ENCODE data around the gene GTPBP8.

Gene GTPBP8

DNA sequence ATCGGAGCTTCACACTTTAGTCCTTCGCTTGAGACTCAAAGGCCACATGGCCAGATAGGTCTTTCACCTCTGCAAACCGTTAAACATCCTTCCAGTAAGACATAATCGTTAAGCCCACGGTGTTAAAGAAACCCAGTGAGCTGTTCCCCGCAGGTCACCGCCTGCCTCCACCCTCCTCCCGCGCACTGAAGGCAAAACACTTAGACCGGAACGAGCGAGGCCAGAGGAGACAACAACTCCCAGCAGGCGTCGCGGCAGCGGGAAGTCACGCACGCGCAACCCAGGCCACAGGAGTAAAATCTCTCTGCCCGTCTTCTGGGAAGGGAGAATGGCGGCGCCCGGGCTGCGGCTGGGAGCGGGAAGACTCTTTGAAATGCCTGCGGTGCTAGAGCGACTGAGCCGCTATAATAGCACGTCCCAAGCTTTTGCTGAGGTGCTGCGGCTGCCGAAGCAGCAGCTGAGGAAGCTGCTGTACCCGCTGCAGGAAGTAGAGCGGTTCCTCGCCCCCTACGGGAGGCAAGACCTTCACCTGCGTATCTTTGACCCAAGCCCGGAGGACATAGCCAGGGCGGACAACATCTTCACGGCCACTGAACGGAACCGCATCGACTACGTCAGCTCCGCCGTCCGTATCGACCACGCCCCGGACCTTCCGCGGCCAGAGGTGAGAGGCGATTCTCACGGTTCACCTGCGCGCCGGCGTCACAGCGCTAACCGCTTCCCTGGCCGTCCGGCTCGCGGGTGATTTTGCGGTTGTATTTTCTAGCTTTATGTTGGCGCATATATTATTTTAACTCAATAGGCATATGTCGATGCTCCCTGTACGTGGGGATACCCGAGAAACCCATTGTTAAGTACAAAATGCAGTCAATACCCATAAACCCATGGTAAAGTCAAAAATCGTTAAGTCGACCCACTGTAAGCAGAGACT is at the start of gene GTPBP8:
Gene GTPBP8 (plus strand): TSS at position 313 of the 931 bp plus-strand sequence. CDS start 16 bp downstream, at position 329.
- peak; percentile 76 for DNase-seq

DNA sequence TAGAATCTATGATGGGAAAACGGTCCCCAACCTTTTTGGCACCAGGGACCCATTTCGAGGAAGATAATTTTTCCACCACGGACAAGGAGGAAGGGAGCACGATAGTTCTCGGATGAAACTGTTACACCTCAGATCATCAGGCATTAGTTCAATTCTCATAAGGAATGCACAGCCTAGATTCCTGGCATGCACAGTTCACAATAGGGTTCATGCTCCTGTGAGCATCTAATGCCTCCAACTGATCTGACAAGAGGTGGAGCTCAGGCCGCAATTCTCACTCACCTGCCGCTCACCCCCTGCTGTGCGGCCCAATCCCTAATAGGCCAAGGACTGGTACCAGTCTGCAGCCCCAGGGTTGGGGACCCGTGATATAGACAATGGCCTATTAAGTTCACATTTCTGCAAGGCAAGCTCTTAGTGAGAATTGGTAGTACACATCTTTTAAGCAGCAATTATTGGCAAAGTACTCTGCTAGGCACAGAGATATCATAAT is 42.4 kb upstream of the GTPBP8 start:
- no peak for DNase-seq

DNA sequence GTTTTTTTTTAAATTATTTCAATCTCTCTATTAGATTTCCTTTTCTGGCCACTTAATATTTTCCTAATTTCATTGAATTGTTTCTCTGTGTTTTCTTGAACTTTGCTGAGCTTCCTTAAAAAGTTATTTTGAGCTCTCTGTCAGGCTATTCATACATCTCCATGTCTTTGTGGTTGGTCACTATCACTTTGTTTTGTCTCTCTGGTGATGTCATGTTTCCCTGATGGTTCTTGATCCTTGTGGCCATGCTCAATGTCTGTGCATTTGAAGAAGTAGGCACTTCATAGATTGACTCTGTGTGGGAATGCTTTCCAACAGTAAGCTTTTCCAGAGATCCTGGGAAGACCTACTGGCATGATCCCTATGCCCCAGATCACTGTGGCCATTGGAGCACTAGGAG is 34.4 kb upstream of the GTPBP8 start:
- DNase-seq, result no peak

DNA sequence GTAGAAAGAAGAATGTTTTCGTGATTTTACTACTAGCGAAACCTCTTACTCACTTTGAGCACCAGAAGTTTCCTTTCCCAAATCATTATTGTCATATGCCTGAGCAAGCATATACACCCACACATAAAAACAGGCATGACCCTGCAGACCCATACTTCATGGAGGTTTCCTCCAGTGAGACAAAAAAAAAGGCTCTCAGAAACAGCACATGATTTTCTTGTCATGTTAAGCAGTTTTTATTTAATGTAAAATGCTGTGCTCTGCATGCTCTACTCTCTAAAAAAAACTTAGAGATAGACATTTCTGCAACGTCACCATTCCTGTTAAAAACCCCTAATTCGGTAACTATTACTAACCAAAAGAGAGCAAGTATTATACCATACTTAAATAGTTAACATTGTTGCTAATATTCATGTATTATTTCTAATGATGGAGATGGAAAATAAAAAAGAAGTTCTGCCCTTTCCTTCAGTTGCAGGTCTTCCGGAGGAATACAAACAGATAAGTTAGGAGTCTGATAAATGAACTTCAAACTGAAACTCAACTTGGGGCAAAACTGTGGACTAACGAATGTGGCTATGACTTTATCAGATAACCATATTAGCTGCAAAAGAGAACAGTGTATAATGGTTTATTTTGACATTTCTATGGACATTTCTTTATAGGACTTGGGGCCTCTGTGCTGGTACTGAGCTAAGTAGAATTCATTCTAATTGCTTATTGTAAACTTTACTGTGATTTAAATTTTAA is 31.8 kb upstream of the GTPBP8 start:
- no peak for DNase-seq

DNA sequence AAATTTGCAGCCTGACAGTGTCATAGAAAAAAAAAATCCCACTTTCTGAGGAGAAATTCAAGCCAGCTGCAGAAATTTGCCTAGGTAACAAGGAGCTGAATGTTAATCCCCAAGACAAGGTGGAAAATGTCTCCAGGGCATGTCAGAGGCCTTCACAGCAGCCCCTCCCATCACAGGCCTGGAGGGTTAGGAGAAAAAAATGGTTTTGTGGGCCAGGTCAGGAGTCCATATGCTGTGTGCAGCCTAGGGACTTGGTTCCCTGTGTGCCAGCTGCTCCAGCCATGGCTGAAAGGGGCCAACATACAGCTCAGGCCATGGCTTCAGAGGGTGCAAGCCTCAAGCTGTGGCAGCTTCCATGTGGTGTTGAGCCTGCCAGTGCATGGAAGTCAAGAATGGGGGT is 27.1 kb upstream of the GTPBP8 start:
- DNase-seq, result no peak

DNA sequence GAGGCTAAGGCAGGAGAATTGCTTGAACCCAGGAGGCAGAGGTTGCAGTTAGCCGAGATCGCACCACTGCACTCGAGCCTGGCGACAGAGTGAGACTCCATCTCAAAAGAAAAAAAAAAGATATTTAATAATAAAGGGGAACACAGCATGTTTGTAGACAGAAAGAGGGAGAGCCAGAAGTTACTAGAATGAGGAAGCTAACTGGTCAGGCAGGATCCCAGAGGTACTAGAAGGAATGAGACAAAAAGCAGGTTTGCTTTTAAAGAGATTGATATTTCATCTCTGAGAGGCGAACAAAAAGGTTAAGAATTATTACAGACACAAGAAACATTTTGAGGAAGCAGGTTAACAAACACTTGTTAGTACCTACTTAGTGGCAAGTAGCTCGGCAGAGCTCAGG is 25.1 kb upstream of the GTPBP8 start:
- no peak for DNase-seq

DNA sequence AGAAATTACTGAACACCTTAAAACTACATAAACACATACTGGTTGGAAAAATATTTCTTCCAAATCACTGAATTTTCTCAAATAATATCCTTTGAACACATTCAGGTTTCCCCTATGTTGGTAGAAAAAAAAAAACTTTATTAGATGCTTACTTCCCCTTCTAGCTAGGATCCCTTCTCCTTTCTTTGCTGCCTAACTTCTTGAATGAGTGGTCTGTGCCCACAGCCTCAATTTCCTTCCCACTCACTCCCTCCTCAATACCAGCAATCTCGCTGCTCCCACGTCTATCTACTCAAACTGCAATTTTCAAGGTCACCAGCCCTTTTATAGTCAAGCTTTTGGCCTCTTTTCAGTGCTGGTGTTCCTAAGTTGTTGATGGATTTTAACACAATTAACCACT is 24.2 kb upstream of the GTPBP8 start:
- no peak for DNase-seq

DNA sequence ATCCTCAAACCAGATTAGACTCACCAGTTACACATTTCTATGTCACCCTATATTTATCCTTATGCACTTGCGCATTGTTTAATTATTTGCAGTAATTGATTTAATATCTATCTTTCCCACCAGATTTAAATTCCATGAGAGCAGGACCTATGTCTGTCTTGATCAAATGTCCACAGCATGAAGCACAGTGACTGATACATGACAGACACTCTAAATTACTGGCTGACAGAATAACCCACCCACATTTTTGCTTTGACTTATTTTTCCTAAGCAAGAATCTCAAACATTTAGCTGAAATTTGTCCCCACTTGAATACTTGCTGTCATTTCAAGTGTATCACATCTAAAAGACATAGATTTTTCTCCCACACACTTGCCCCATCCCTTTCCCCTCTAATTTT is 23.4 kb upstream of the GTPBP8 start:
- DNase-seq, result no peak

DNA sequence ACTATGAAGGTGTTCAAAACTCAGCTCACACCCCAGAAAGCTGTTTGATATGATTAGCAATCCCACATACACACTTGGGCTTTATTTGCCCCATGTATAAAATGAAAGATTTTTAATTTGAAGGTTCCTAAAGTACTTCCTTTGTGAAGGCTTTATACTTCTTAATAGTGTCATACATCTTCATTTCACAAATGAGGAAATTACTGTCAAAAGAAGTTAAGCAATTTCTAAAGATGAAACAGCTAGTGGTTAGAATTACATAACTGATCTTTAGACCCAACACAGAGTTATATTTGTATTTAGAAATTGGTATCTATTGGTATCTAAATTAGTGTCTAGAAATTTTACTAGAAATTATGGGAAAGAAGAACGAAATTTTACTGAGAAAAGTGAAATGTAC is 23.0 kb upstream of the GTPBP8 start:
- DNase-seq, result no peak

DNA sequence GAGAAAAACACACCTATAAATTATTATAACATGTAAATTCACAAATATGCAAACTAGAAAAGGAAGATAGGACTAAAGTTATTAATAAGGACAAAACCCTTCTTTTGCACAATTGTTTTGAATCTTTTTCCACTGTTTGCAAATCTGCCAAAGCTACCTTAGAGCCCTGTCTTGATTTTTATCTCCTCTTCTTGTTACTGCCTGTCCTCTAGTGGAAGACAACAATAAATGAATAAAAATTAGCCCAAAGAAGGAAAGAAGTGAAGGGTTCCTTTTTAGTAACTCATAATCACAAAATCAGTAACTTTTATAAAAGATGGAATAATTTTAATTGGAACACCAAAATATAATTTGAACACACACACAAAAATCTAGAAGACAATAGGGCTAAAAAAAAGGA is 18.6 kb upstream of the GTPBP8 start:
- no peak for DNase-seq

DNA sequence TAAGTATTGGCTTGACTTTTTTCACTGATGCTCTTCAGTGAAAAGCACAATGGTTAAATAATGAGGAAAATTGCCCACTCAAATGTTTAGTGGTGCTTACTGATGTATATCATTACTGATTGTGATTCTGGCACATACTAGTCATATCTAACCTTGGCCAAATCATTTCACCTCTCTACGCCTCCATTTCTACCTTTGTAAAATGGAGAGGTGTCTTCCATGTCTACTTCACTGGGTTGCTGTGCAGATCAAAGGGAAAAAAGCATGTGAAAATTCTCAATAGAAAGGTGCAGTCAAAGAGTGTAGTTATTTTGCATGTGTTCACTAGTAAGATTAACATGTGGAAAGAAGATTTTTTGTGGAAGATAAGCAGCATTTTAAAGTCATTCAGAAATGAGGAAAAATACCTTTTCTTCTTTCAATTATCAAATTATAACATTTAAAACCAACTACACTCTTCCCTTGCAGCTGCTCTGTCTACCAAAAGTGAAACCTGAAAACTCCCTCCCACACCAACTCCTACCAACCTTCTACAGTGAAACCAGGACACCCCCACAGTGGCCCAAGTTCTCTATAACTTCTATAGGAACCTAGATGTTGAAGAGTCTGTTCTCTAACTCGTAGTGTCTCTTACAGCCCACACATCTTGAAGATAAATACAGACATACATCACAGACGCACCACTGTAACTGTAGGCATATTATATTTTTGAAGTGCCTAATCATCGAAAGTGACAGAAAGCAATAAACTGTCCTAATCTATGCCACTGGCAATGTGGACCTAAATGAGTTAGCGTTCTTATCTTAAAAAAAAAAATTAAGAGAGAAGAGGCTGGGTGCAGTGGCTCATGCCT is 17.2 kb upstream of the GTPBP8 start:
- DNase-seq, result no peak

DNA sequence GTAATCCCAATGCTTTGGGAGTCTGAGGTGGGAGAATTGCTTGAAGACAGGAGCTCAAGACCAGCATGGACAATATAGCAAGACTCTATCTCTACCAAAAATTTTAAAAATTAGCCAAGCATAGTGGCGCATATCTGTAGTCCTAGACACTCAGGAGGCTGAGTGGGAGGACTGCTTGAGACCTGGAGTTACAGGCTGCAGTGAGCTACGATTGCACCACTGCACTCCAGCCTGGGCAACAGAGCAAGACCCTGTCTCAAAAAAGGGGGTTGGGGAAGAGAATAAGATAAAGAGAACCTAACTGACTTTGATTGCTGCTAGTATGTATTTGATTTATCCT is 16.6 kb upstream of the GTPBP8 start:
- DNase-seq, result no peak

DNA sequence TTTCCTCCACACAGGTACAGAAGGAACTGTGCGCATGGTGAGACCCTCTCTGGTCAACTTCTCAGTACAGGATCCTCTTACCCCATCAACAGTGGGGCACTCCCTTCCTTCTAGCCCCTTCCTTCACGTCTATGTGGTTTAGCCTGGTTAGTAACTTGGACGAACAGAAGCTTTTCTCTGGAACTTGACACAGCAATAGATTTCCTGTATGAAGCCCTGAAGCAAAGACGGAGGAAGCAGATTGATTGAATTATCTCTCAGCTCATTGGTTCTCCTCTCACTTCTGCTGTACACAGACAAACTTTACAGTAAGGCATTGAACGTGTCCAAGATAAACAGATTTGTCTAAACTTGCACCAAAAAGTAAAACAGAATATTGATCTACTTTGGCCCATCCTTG is 15.9 kb upstream of the GTPBP8 start, which contains the start of gene CD200R1:
Gene CD200R1 (minus strand): TSS at position 210 of the 400 bp plus-strand sequence. CDS start 246 bp downstream, outside the sequence.
- DNase-seq, result no peak

DNA sequence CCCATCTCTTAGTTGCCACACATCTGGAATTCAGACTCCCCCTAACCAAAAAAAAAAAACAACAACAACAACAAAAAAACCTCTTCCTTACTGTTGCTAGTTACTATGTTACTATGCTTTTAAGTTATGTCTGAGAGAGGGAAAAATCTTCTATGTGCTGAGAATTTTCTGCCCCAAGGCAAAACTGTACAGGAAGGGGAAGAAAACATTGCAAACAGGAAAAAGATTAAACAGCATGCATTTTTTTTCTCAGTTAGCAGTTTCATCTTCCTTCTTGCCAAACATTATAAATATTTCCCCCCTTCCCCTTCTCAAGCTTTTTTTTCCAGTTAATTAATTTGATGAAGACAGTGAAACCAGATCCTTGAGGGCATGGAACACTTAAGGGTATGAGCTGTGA is 14.8 kb upstream of the GTPBP8 start:
- no peak for DNase-seq

DNA sequence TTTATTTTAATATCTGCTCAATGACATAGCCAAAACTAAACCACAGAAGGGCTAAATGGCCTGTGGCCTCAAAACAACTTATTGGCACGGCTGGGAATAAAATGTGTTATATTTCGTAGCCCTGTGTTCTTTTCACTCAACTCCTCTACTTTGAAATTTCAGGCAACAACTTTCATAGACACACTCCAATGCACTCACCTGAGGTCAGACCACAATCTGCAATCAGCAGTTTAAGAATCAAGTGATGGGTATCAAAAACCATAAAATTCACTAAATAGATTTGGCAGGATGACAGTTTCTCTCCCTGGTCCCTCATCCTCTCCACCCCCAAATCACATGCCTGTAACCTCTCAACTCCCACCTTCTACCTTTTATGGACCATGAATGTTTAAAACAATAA is 13.8 kb upstream of the GTPBP8 start:
- no peak for DNase-seq

DNA sequence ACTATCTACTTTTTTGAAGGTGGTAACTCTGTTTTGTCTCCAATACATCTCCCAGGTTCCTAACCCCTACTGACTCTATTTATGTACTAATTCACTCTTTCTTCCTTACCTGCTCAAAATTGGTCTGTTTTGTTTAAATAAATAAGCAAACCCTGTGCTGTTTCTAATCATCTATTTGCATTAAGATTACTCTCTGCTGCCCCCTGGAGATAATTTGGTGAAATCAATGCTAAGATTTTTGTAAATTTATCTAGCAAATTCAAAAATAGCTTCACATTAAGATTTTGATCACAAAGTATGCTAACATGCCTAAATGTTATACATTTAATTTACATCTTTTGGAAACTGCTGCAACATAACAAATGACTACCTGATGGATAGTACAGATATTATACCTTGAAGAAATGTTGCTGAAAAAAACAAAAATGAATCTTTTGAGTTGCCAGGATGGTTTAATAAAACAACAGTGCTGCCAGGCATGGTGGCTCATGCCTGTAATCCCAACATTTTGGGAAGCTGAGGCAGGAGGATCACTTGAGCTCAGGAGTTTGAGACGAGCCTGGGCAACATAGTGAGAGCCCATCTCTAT is 11.4 kb upstream of the GTPBP8 start:
- peak; percentile 48 for DNase-seq

DNA sequence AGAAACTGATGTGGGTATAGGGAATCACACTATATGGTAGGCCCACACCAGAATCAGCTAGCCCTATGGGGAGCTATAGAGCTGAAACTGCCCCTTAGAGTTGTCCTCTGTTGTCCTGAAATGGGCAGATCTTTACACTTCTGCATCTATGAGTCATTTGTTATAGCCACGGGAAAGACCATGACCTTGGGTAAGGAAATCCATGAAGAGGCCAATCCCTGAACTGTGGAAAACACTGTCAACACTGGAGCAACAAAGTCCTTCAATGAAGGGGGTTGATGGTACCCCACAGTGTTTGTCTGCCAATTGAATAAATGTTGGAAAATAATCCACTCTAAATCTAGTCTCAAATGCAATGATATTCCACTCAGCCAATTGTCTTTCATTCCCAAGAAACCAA is 10.7 kb upstream of the GTPBP8 start:
- DNase-seq, result no peak

DNA sequence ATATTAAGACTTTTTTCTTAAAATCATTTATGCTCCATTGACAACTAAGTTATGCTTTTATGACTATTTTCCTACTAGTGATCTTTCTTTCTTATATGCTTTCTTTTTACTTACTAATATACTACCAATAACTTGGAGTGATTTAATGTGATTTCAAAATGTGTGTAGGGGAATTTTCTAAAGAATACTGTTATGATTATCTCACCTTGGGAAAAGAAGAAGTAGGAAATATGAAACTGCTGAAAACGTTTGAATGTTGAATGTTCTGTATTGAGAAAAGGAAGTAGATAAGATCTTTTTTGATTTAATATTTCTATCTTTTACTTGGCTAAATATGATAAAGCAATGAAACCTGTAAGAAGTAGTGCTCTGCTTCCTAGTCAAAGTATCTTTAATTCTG is 8.1 kb upstream of the GTPBP8 start:
- no peak for DNase-seq

DNA sequence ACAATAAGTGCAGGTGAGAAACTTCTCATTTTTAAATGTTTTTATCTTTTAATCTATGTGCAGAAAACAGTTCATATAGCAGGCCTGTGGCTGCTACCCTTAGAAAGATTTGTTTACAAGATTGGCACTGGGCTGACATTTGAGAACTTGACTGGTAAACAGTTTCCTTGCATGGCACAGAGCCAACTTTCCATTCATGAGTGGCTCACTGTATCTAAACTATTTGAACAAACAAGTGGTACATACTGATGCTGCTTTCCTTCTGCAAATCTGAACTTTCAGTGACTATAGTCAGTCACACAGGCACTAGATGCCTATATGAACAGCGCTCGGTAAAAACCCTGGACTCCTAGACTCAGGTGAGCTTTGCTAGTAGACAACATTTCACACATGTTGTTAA is 6.3 kb upstream of the GTPBP8 start:
- no peak for DNase-seq

DNA sequence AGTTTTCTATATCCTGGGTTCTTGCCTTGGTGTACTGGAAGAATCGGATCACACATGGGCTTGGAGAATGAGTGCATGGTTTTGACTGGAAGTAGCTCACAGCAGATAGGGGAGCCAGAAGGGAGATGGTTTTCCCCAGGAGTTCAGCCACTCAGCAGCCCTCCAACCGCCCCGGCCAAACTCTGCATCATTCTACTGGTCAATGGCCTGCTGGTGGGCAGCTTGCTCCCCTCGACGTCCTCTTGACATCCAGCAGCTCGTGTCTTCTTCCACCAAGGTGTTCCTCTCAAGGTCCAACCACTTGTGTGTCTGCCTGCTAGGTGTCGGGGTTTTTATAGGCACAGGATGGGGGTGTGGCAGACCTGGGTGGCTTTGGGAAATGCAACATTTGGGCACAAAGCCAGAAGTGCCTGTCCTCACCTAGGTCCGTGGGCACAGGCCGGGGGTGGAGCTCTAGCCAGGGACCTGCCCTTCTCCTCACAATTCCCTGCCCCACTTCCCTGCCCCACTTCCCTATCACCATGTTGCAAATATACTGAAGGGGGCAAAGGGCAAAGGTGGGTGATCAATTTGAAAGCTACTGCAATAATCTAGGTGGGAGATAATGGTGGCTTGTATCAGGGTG is 3.0 kb upstream of the GTPBP8 start:
- DNase-seq, result no peak

DNA sequence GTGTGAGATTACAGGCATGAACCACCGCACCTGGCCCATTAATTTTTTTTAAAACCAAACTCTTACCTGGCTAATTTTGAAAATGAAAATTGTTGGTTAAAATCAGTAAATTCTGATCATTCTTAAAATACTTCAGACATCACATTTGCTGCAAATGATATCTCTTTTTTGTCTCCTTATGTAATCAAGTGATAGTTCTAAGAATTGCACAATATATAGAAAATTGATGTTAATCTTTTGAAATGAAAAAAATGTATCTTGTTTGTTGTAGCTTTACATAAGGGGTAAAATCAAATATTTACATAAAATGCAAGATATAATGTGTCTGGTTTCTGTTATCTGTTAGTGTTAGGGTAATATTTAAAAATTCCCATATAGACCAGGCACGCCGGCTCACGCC is 5.0 kb downstream of the GTPBP8 start:
- DNase-seq, result no peak

DNA sequence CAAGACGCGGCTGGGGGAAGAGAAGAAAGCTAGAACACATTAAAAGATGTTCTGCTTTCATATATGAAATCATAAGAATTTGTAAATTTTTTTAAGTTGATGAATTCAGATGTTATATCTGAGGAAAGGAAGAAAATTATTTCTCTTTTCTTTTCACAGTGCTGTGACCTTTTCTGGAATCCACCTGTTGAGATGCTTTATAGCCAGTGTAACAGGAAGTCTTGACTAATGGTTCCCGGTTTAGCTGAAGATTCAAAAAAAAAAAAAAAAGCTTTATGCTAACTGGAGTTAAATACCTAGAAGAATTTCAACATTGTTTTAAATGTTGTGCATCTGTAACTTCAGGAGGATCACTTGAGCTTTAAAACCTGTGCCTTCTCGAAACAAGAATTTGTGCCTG is 9.9 kb downstream of the GTPBP8 start:
- DNase-seq, result no peak
